Thyroid gland (tissue), 4 donors: Measurements from ENCODE around the gene DOCK8. TPM values are rescaled to one million over a fixed set of nuclear protein-coding genes. Genes with fewer than 3 reads are reported as not detected.

Experiments
- DNase-seq, 2 donors: peaks; one replicate each; pipeline ENCODE4 v3.0.0-alpha.2; 2019
- H3K27ac ChIP-seq, 3 donors: fragments of 200-600 bp; sonication (generic); 1 replicate in 2 of 3; 2 replicates in 1 of 3; pipeline ENCODE4 v1.5.1; 2016 to 2019; ENCODE audit warnings: mild to moderate bottlenecking in 1 of 3, moderate library complexity in 1 of 3
- H3K27me3 ChIP-seq: fragments of 200-600 bp; sonication (generic); one replicate; pipeline ENCODE4 v1.5.1; 2019
- H3K36me3 ChIP-seq, 2 donors: fragments of 200-600 bp; sonication (generic); one replicate each; pipeline ENCODE4 v1.5.1; 2016 to 2019
- H3K4me1 ChIP-seq, 2 donors: fragments of 200-600 bp; sonication (generic); one replicate each; pipeline ENCODE4 v1.5.1; 2017 to 2019
- H3K4me3 ChIP-seq, 3 donors: fragments of 200-600 bp; sonication (generic); replicated peaks in 1 of 3; 1 replicate in 2 of 3; 2 replicates in 1 of 3; pipeline ENCODE4 v1.5.1; 2016; ENCODE audit warnings: mild to moderate bottlenecking in 1 of 3
- H3K9me3 ChIP-seq: fragments of 200-600 bp; sonication (generic); one replicate; pipeline ENCODE4 v1.5.1; 2017
- POLR2A ChIP-seq, 2 donors: fragments of 450-650 bp; IDR thresholded peaks; one replicate each; pipeline ENCODE4 v1.6.1; 2017; ENCODE audit warnings: antibody characterized with exemption in 2 of 2, mild to moderate bottlenecking in 2 of 2, moderate library complexity in 1 of 2
- WGBS, 2 donors: methylation state at CpG; one replicate each; pipeline ENCODE4 v1.1.5; 2017; 5-methylcytosine and 5-hydroxymethylcytosine counted together
- intact Hi-C: fragments of 100-400 bp; cut with DNase I; formaldehyde crosslinking; loops from one replicate; pipeline ENCODE4 v1.15.1; 2023
- total RNA-seq, 4 donors: library from RNA; depleted of rRNA; stranded (reverse); fragments of >200 nt; gene quantifications; one replicate each; pipeline ENCODE4 v1.2.3, GENCODE V29; 2016
- TF ChIP-seq, protein P1 (sequence below), 6 experiments: fragments of 200-600 bp in 3 of 6; fragments of 450-650 bp in 3 of 6; sonication (generic) in 3 of 6; IDR thresholded peaks; one replicate each; pipeline ENCODE4 v1.5.1; 2016 to 2019; ENCODE audit warnings: antibody characterized with exemption in 6 of 6, mild to moderate bottlenecking in 2 of 6, inconsistent platforms in 1 of 6, moderate library complexity in 1 of 6

Gene DOCK8
- total RNA-seq, 4 donors from 2014 or later, result 10.1 to 19.5 (median 16.0) TPM

DNA sequence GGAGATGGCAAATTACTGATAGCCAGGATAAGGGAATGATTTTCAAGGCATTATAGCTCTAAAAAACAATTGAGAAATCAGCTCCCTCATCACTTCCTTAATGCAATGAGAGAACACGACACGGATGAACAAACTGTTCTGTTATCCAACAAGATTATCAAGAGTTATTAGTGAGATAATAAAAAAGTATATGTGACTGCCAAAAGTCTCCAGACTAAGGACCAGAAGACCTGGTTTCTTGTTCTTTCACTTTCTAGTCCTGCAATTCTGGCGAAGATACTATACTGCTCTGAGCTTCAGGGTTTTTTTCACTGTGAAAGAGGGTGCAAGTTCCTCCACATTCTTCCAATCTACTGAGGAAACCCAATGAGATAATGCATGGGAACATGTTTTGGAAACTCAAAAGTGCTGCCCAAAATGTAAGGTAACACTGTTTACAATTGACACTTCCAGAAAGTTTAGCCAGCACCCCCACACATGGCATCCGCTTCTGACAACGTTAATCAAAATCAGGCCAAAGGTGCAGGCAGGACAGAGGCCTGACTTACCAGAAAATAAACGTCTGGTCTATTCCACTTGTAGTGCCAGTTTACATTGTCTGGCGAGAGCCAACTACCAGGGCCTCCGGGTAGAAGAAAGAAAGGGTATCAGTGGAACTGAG is 254.2 kb downstream of the DOCK8 start:
- Histone ChIP-seq H3K4me1 (peaks cover 9 to 25% of the 10 kb centered on the region in 2 donors), H3K4me3 (peak overlapping the region in 1 of 3 donors; percentile 50), H3K27ac (no peak overlapping the region), H3K27me3 (no peaks in the 10 kb centered on the region), H3K9me3 (no peaks in the 10 kb centered on the region), H3K36me3 (no peaks in the 10 kb centered on the region)
- peak in 1 of 2 donors; percentile 8 for DNase-seq
- TF ChIP-seq POLR2A (IDR thresholded peaks at IDR 0.05), result no peak
- TF ChIP-seq, protein P1, sequence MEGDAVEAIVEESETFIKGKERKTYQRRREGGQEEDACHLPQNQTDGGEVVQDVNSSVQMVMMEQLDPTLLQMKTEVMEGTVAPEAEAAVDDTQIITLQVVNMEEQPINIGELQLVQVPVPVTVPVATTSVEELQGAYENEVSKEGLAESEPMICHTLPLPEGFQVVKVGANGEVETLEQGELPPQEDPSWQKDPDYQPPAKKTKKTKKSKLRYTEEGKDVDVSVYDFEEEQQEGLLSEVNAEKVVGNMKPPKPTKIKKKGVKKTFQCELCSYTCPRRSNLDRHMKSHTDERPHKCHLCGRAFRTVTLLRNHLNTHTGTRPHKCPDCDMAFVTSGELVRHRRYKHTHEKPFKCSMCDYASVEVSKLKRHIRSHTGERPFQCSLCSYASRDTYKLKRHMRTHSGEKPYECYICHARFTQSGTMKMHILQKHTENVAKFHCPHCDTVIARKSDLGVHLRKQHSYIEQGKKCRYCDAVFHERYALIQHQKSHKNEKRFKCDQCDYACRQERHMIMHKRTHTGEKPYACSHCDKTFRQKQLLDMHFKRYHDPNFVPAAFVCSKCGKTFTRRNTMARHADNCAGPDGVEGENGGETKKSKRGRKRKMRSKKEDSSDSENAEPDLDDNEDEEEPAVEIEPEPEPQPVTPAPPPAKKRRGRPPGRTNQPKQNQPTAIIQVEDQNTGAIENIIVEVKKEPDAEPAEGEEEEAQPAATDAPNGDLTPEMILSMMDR (IDR thresholded peaks at IDR 0.05), result no peak
- WGBS, 2 donors, result 33 to 62% methylated on average over 8 of the region's 8 CpGs
- intact Hi-C loops, result no loop called here

DNA sequence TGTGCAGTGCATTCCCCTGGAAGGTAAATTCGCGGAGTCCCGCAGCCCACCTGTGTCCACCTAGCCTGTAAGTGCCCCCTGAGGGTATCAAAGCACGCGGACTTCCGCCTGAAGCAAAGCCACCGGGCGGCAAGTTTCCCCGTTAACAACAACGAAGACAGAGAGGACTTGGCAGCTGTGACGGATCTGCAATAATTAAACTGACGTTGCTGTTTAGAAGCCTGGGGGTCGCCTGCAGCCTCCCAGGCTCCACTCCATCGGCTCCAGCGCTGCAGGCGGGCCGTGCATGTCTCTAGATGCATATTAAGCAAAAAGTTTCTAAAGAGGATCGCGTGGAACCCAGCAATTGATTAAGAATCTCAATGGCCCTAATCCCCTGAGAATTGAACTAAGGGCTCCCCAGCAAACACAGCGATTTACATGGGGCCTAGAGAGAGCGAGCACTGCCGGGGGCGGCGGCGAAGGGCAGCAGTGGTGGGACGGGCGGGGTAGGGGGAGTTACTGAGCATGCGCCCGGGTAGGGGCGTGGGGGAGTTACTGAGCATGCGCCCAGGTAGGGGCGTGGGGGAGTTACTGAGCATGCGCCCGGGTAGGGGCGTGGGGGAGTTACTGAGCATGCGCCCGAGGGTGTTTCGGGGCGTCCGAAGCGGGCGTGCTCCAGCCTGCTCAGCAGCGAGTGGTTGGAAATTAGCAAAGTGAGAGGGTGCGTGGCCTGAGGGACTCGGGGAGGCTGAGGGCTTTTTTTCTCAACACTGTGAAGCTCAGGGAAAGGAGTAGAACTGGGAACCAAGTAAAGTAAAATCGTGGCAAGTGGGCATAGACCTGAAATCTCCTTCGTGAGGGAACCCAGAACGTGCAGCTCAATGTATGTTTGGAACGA is 255.2 kb downstream of the DOCK8 start:
- peak overlapping the region; percentile 17 to 83 (median 74) for H3K27ac ChIP-seq
- WGBS, 2 donors, result 1 to 2% methylated on average over 36 to 41 of the region's 49 CpGs
- H3K36me3 ChIP-seq, result no peaks in the 10 kb centered on the region
- TF ChIP-seq POLR2A (IDR thresholded peaks at IDR 0.05), result peak in 1 of 2 donors; percentile 78
- TF ChIP-seq, protein P1 (IDR thresholded peaks at IDR 0.05), result peak in 1 of 6 experiments; percentile 9
- peak overlapping the region; percentile 10 to 50 (median 36) for H3K4me3 ChIP-seq
- no peaks in the 10 kb centered on the region for H3K9me3 ChIP-seq
- H3K27me3 ChIP-seq, result no peaks in the 10 kb centered on the region
- H3K4me1 ChIP-seq, result peaks cover 9 to 25% of the 10 kb centered on the region in 2 donors
- DNase-seq, result peak; percentile 83 to 90
- intact Hi-C loops, result no loop called here

DNA sequence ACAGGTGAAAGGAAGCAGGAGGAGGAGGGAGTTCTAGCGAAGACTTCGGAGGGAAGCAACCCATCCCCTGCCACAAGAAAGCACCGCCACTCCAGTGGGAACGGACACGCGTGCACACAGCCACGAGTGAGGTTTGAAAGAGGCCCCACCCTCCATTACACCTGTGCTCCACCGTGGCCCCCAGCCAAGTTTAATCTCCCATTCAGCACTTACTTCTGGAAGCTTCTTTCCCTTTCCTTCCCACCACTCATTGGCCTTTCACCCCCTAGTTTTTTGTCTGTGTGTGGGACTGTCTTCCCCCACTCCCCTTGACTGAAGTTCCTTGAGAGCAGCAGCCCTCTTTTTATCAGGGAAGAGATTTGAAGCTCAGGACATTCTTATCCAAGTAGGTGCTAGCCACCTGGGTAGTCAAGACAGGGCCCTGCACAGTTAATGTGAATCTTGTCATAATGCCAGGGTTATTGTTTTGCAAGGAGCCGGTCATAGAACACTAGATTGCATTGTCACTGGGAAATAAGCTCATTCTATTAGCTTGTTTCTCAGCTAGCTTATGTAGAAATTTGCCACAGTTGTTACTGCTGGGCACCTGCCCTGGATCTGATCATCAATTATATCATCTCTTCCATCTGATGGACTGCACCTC is 256.0 kb downstream of the DOCK8 start:
- intact Hi-C loops, result no loop called here
- peak; percentile 50 to 57 for DNase-seq
- 4 to 12% methylated on average over 9 of the region's 9 CpGs for WGBS, 2 donors

DNA sequence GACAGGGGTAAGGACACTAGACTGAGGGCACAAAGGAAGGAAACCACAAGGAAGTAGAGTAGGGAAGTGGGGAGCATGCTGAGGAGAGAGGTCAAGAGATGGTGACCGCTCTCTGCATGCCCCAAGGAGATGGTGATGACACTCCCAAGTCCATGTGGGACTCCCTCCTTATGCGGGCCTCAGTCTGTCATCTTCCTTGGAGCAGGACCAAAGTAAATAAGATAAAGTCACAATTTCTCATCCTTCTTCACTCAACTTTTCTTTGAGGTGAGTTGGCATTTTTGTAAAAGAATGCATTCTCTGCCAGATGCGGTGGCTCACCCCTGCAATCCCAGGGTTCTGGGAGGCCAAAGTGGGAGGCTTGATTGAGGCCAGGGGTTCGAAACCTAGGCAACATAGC is 256.7 kb downstream of the DOCK8 start:
- intact Hi-C loops, result no loop called here
- Histone ChIP-seq H3K36me3 (no peaks in the 10 kb centered on the region), H3K4me1 (peaks cover 9 to 25% of the 10 kb centered on the region in 2 donors), H3K4me3 (no peak overlapping the region), H3K27me3 (no peaks in the 10 kb centered on the region), H3K9me3 (no peaks in the 10 kb centered on the region), H3K27ac (no peak overlapping the region)
- WGBS, 2 donors, result 93 to 95% methylated on average over 4 of the region's 4 CpGs
- no peak for DNase-seq
- TF ChIP-seq, protein P1 (IDR thresholded peaks at IDR 0.05), result no peak
- TF ChIP-seq POLR2A (IDR thresholded peaks at IDR 0.05), result no peak

More for the DNA sequence above, 256.0 kb downstream of the DOCK8 start:
- Histone ChIP-seq H3K4me3 (peak overlapping the region in 2 of 3 donors; percentile 36 to 50), H3K27ac (peak overlapping the region in 2 of 3 donors; percentile 74 to 83), H3K4me1 (peaks cover 9 to 25% of the 10 kb centered on the region in 2 donors), H3K27me3 (no peaks in the 10 kb centered on the region), H3K36me3 (no peaks in the 10 kb centered on the region), H3K9me3 (no peaks in the 10 kb centered on the region)
- TF ChIP-seq, protein P1 (IDR thresholded peaks at IDR 0.05), result no peak
- no peak for TF ChIP-seq POLR2A (IDR thresholded peaks at IDR 0.05)
